HEK293 (cell line): ENCODE data around the gene FMNL1.

Experiments used
- CTCF ChIA-PET: fragments of 350-600 bp; formaldehyde crosslinking; extraction: SDS; loops from one replicate; lab custom pipeline; 2021; ENCODE audit warnings: antibody characterized with exemption; lab: Yijun Ruan, JAX
- POLR2A ChIA-PET: fragments of 300-600 bp; formaldehyde crosslinking; extraction: SDS; loops from one replicate; lab custom pipeline; 2020; ENCODE audit warnings: antibody characterized with exemption, inconsistent platforms; lab: Yijun Ruan, JAX
- H3K27ac ChIP-seq: fragments of 200-500 bp; sonication (Bioruptor generic); 2 replicates; pipeline ENCODE4 v1.5.1; 2014; ENCODE audit warnings: low read depth, low read length, control low read depth, inconsistent platforms; ENCODE audit errors: extremely low read depth
- H3K36me3 ChIP-seq, 2 experiments: fragments of 200-500 bp in 1 of 2; sonication (Bioruptor generic) in 1 of 2; 1 replicate in 1 of 2; 2 replicates in 1 of 2; pipeline ENCODE4 v1.5.1; 2014 to 2017; ENCODE audit warnings: inconsistent platforms in 2 of 2, low read length in 2 of 2; ENCODE audit not compliant: control insufficient read depth in 2 of 2, insufficient read depth in 1 of 2
- H3K4me1 ChIP-seq: fragments of 200-500 bp; sonication (Bioruptor generic); 2 replicates; pipeline ENCODE4 v1.5.1; 2014; ENCODE audit warnings: mild to moderate bottlenecking, low read length, inconsistent platforms; ENCODE audit not compliant: control insufficient read depth, insufficient read depth
- H3K4me3 ChIP-seq: 2 replicates; pipeline ENCODE4 v1.5.1; 2011; ENCODE audit warnings: low read depth, mild to moderate bottlenecking, control low read depth, low read length, moderate library complexity
- H3K9me3 ChIP-seq: fragments of 200-500 bp; sonication (Bioruptor generic); 2 replicates; pipeline ENCODE4 v1.5.1; 2014; ENCODE audit warnings: low read depth, low read length, inconsistent platforms; ENCODE audit not compliant: control insufficient read depth, insufficient read depth
- AEBP2 ChIP-seq: fragments of 450-650 bp; formaldehyde crosslinking; IDR thresholded peaks from 2 replicates; pipeline ENCODE4 v1.5.1; 2016; ENCODE audit warnings: missing biosample characterization, missing genetic modification characterization, borderline replicate concordance
- BCL6B ChIP-seq: fragments of 450-650 bp; formaldehyde crosslinking; IDR thresholded peaks from 2 replicates; pipeline ENCODE4 v1.5.1; 2017; ENCODE audit warnings: missing biosample characterization, missing genetic modification characterization
- GLIS2 ChIP-seq: fragments of 450-650 bp; formaldehyde crosslinking; IDR thresholded peaks from 2 replicates; pipeline ENCODE4 v1.5.1; 2016; ENCODE audit warnings: missing biosample characterization, missing genetic modification characterization
- INSM2 ChIP-seq: fragments of 450-650 bp; formaldehyde crosslinking; IDR thresholded peaks from 2 replicates; pipeline ENCODE4 v1.5.1; 2016; ENCODE audit warnings: missing biosample characterization, missing genetic modification characterization
- MEIS1 ChIP-seq: sonication (generic); formaldehyde crosslinking; IDR thresholded peaks from 2 replicates; pipeline ENCODE4 v1.8.1; 2022; ENCODE audit warnings: missing genetic modification reagents, mild to moderate bottlenecking, borderline replicate concordance
- OVOL3 ChIP-seq: fragments of 450-650 bp; formaldehyde crosslinking; IDR thresholded peaks from 2 replicates; pipeline ENCODE4 v1.5.1; 2016; ENCODE audit warnings: missing biosample characterization, missing genetic modification characterization
- PRDM10 ChIP-seq: fragments of 450-650 bp; formaldehyde crosslinking; IDR thresholded peaks from 2 replicates; pipeline ENCODE4 v1.5.1; 2016; ENCODE audit warnings: missing biosample characterization, missing genetic modification characterization
- SALL2 ChIP-seq: fragments of 450-650 bp; formaldehyde crosslinking; IDR thresholded peaks from 2 replicates; pipeline ENCODE4 v1.5.0; 2017; ENCODE audit warnings: missing biosample characterization, mild to moderate bottlenecking, missing genetic modification characterization, borderline replicate concordance
- ZBTB21 ChIP-seq: fragments of 450-650 bp; formaldehyde crosslinking; IDR thresholded peaks from 2 replicates; pipeline ENCODE4 v1.5.1; 2017; ENCODE audit warnings: missing biosample characterization, missing genetic modification characterization
- ZBTB7A ChIP-seq: fragments of 450-650 bp; formaldehyde crosslinking; IDR thresholded peaks from 2 replicates; pipeline ENCODE4 v1.5.1; 2016; ENCODE audit warnings: low read depth, missing biosample characterization, missing genetic modification characterization
- ZFHX2 ChIP-seq: fragments of 450-650 bp; formaldehyde crosslinking; conservative IDR thresholded peaks from 2 replicates; pipeline ENCODE4 v1.5.1; 2016; ENCODE audit warnings: missing biosample characterization, missing genetic modification characterization
- ZNF155 ChIP-seq: fragments of 450-650 bp; formaldehyde crosslinking; IDR thresholded peaks from 2 replicates; pipeline ENCODE4 v1.5.1; 2016; ENCODE audit warnings: missing biosample characterization, missing genetic modification characterization
- ZNF488 ChIP-seq: fragments of 450-650 bp; formaldehyde crosslinking; IDR thresholded peaks from 2 replicates; pipeline ENCODE4 v1.5.1; 2016; ENCODE audit warnings: missing biosample characterization, missing genetic modification characterization
- ZNF560 ChIP-seq: fragments of 450-650 bp; formaldehyde crosslinking; IDR thresholded peaks from 2 replicates; pipeline ENCODE4 v1.5.1; 2017; ENCODE audit warnings: missing biosample characterization, missing genetic modification characterization, borderline replicate concordance
- ZNF629 ChIP-seq: fragments of 450-650 bp; formaldehyde crosslinking; IDR thresholded peaks from 2 replicates; pipeline ENCODE4 v1.5.1; 2017; ENCODE audit warnings: missing biosample characterization, missing genetic modification characterization
- ZXDB ChIP-seq: fragments of 450-650 bp; formaldehyde crosslinking; IDR thresholded peaks from 2 replicates; pipeline ENCODE4 v1.5.1; 2016; ENCODE audit warnings: missing biosample characterization, missing genetic modification characterization
- TF ChIP-seq, protein P1 (sequence below): fragments of 450-650 bp; formaldehyde crosslinking; IDR thresholded peaks from 2 replicates; pipeline ENCODE4 v1.5.1; 2016; ENCODE audit warnings: missing biosample characterization, missing genetic modification characterization
- TF ChIP-seq, protein P2 (sequence below): fragments of 450-650 bp; formaldehyde crosslinking; IDR thresholded peaks from 2 replicates; pipeline ENCODE4 v1.5.1; 2016; ENCODE audit warnings: missing biosample characterization, missing genetic modification characterization

The FMNL1 gene

GRCh38 chr17:45247429-45248131, 25.9 kb downstream of the FMNL1 start (continued):
- no peak for TF ChIP-seq SALL2 (tag by site-specific recombination)
- no peak for TF ChIP-seq MEIS1
- TF ChIP-seq ZNF560 (tag by site-specific recombination): no peak
- TF ChIP-seq, protein P1, sequence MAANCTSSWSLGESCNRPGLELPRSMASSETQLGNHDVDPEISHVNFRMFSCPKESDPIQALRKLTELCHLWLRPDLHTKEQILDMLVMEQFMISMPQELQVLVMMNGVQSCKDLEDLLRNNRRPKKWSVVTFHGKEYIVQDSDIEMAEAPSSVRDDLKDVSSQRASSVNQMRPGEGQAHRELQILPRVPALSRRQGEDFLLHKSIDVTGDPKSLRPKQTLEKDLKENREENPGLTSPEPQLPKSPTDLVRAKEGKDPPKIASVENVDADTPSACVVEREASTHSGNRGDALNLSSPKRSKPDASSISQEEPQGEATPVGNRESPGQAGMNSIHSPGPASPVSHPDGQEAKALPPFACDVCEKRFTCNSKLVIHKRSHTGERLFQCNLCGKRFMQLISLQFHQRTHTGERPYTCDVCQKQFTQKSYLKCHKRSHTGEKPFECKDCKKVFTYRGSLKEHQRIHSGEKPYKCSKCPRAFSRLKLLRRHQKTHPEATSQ (tag by site-specific recombination): peak; percentile 67; the same call in 1 of the 2 replicates
- no peak for TF ChIP-seq OVOL3
- TF ChIP-seq INSM2 (tag by site-specific recombination): no peak; the same call in none of the 2 replicates

GRCh38 chr17:45248132-45248957, 26.7 kb downstream of the FMNL1 start:
- peaks cover 0 to 11% of the 10 kb centered on the region in 2 experiments; a peak in 2 of 3 replicates for H3K36me3 ChIP-seq
- ChIA-PET CTCF (interaction anchor here (0.7 to 5.6 kb wide), 6 partner anchors 9 to 137 kb away, joined by 3 to 37 read pairs (median 4); no protein-coding TSS in a partner anchor), POLR2A (interaction anchor here (0.5 to 2.3 kb wide), 8 partner anchors 8 to 1691 kb away, joined by 3 to 15 read pairs (median 4); partner anchors contain the start of gene HEXIM1)
- H3K9me3 ChIP-seq: no peaks in the 10 kb centered on the region
- H3K27ac ChIP-seq: peak overlapping the region; percentile 71; the same call in 1 of the 2 replicates
- peaks cover 2% of the 10 kb centered on the region for H3K4me1 ChIP-seq
- peak overlapping the region; percentile 67 for H3K4me3 ChIP-seq
- TF ChIP-seq PRDM10 (tag by site-specific recombination) (peak; percentile 70), ZBTB21 (tag by site-specific recombination) (no peak), ZNF488 (tag by site-specific recombination) (no peak), GLIS2 (peak; percentile 56; the same call in 1 of the 2 replicates), ZFHX2 (tag by site-specific recombination) (peak; percentile 82), BCL6B (tag by site-specific recombination) (no peak), AEBP2 (tag by site-specific recombination) (no peak), ZNF629 (no peak), ZNF155 (tag by site-specific recombination) (no peak), ZXDB (no peak), ZBTB7A (tag by site-specific recombination) (peak; percentile 88; the same call in 1 of the 2 replicates)
- TF ChIP-seq, protein P2, sequence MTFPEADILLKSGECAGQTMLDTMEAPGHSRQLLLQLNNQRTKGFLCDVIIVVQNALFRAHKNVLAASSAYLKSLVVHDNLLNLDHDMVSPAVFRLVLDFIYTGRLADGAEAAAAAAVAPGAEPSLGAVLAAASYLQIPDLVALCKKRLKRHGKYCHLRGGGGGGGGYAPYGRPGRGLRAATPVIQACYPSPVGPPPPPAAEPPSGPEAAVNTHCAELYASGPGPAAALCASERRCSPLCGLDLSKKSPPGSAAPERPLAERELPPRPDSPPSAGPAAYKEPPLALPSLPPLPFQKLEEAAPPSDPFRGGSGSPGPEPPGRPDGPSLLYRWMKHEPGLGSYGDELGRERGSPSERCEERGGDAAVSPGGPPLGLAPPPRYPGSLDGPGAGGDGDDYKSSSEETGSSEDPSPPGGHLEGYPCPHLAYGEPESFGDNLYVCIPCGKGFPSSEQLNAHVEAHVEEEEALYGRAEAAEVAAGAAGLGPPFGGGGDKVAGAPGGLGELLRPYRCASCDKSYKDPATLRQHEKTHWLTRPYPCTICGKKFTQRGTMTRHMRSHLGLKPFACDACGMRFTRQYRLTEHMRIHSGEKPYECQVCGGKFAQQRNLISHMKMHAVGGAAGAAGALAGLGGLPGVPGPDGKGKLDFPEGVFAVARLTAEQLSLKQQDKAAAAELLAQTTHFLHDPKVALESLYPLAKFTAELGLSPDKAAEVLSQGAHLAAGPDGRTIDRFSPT (tag by site-specific recombination): peak; percentile 89
